H1 (cell line): ENCODE measurements around the gene TMEM125.

Experiments used
- CTCF ChIP-seq, 3 experiments: IDR thresholded peaks; 1 replicate in 2 of 3; 2 replicates in 1 of 3; pipeline versions ENCODE4 v1.5.1 to v1.6.1; 2011; ENCODE audit warnings: low read length in 3 of 3, mild to moderate bottlenecking in 3 of 3, inconsistent platforms in 2 of 3, low read depth in 1 of 3, moderate library complexity in 1 of 3; ENCODE audit not compliant: insufficient read depth in 1 of 3; ENCODE audit errors: control extremely low read depth in 1 of 3
- FOSL1 ChIP-seq: IDR thresholded peaks from 2 replicates; pipeline ENCODE4 v1.6.1; 2011; ENCODE audit warnings: mild to moderate bottlenecking, low read depth, low read length, moderate library complexity; ENCODE audit not compliant: insufficient read depth

DNA sequence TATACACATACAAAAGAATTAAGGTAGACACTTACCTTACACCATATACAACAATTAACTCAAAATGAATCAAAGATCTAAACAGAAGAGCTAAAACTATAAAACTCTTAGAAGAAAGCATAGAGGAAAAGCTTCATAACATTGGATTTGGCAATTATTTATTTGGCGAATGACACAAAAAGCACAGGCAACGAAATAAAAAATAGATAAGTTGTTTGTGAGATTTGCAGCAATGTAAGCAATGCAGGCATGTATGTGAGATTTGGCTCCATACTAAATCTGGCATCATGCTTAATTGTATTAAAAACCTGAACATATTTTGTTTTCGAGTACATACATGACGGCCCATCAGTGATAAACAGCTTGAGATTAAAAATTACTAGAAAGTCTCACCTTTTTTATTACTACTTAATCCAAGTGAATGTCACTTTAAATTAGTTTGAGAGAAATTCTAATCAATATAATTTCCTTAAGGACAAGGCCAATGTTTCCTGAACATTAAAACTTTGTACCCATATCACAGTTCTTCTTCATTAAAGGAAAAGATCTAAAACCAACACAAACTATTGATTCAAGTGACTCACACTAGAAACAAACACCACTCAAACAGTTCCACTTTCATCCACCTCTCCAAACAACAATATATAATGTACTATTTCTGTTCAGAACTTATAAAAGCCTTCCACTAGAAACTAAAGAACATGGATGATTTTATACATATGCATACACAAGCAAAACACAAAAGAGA lies 23.1 kb upstream of the TMEM125 start:
- no peak for TF ChIP-seq FOSL1
- TF ChIP-seq CTCF (IDR thresholded peaks at IDR 0.05; ENCODE audit: control extremely low read depth in 1 of 3, insufficient read depth in 1 of 3, low read depth in 1 of 3, low read length in 3 of 3) = no peak
